Stimulated activated CD8-positive, alpha-beta memory T cell treated with anti-CD3 and anti-CD28 coated beads, Interleukin-12 subunit alpha, Interleukin-12 subunit beta, amount 100 ng/mL, for 1 hour (primary cell): ENCODE data around the gene GJA8.
"Not testable (repeated sequence)": the region's sequence is repeated elsewhere in the genome, so short reads cannot be mapped to it uniquely, and the experiment has no call there.

ENCODE experiments used
- DNase-seq: peaks from one replicate; pipeline ENCODE4 v3.0.0-alpha.2; 2020; ENCODE audit warnings: low read depth

GJA8 gene

GRCh38 chr1:147927689-147928088 lies 25.1 kb downstream of the GJA8 start:
- DNase-seq, result not testable (repeated sequence)

GRCh38 chr1:147928236-147929132 lies 25.9 kb downstream of the GJA8 start, which contains the start of gene GPR89B:
Gene GPR89B, plus strand, starts transcription at chr1:147928420. Its CDS starts 117 bp downstream, at chr1:147928537.
- peak; percentile 88 for DNase-seq

- not testable (repeated sequence) for DNase-seq
Observed at GRCh38 chr1:147931137-147931536, 28.5 kb downstream of the GJA8 start.

DNA sequence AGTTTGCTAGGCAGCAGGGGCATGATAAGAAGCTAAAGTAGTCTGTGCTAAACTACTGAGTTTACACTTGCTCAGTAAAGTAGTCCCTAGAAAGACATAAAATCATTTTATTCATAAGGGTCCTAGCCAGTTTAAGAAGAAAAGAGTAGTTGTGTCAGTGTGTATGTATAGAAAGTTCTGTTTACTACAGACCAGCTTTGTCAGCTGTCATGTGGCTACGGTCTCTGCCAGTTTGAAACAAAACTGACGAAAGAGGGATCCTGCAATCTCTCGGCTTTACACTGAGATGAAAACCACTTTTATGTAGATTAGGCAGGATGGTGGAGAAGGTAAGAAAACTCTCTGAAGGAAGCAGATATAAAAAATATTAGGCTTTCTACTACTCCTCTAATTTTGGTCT lies 32.7 kb downstream of the GJA8 start:
- DNase-seq, result not testable (repeated sequence)

DNA sequence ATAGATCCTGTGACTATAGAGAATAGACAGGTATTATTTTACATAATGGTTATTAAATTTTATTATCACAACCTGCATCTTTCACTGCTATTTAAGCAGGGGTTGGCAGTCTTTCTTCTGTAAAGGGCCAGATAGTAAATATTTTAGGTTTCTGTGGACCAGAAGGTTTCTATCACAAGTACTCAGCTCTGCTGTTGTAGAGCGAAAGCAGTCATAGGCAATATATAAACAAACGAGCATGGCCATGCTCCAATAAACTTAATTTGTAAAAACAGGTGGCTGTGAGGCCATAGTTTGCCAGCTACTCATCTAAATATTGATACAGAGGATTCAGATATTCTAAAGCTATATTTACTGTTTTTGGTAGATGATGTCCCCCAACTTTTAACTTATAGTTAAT lies 37.9 kb downstream of the GJA8 start:
- not testable (repeated sequence) for DNase-seq

GRCh38 chr1:147942563-147942962 lies 40.0 kb downstream of the GJA8 start:
- not testable (repeated sequence) for DNase-seq

DNA sequence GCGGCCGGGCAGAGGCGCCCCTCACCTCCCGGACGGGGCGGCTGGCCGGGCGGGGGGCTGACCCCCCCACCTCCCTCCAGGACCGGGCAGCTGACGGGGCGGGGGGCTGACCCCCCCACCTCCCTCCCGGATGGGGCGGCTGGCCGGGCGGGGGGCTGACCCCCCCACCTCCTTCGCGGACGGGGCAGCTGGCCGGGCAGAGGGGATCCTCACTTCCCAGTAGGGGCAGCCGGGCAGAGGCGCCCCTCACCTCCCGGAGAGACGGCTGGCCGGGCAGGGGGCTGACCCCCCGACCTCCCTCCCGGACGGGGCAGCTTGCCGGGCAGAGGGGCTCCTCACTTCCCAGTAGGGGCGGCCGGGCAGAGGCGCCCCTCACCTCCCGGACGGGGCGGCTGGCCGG lies 46.9 kb downstream of the GJA8 start:
- not testable (repeated sequence) for DNase-seq
